Caco-2 (cell line): ENCODE measurements around the gene MYLK3. TPM values are rescaled to one million over a fixed set of nuclear protein-coding genes. Genes with fewer than 3 reads are reported as not detected.

Source experiments
- BruUV-seq: library from RNA; stranded (reverse); fragments of 400-500 nt; replicated peaks from 2 replicates; lab custom pipeline; 2021; lab: Mats Ljungman, UMichigan
- CTCF ChIA-PET: fragments of 300-600 bp; sonication (Branson Sonifier 250); formaldehyde crosslinking; loops from one replicate; lab custom pipeline; 2022; ENCODE audit warnings: antibody characterized with exemption; lab: Charles Lee
- POLR2A ChIA-PET: fragments of 300-600 bp; sonication (Branson Sonifier 250); formaldehyde crosslinking; loops from one replicate; lab custom pipeline; 2022; ENCODE audit warnings: antibody characterized with exemption; lab: Charles Lee
- DNase-seq, 2 experiments: peaks; one replicate each; pipeline versions ENCODE4 v3.0.0 to v3.0.0-alpha.2; 2020 to 2022
- H3K27me3 ChIP-seq: replicated peaks from 2 replicates; pipeline ENCODE4 v1.6.0; 2011; ENCODE audit warnings: low read length; ENCODE audit not compliant: control insufficient read depth, insufficient read depth
- H3K36me3 ChIP-seq: 2 replicates; pipeline ENCODE4 v1.5.1; 2011; ENCODE audit warnings: low read length; ENCODE audit not compliant: control insufficient read depth, insufficient read depth
- H3K4me1 ChIP-seq: fragments of 250-450 bp; sonication (Bioruptor Pico); 2 replicates; pipeline ENCODE4 v1.5.1; 2020; ENCODE audit warnings: mild to moderate bottlenecking
- H3K4me3 ChIP-seq: 2 replicates; pipeline ENCODE4 v1.5.1; 2011; ENCODE audit warnings: low read depth, mild to moderate bottlenecking, control low read depth, low read length
- H3K9me3 ChIP-seq: fragments of 250-450 bp; sonication (Bioruptor Pico); 2 replicates; pipeline ENCODE4 v1.5.1; 2020; ENCODE audit warnings: mild to moderate bottlenecking, moderate library complexity
- H3K27ac Mint-ChIP-seq: one replicate; pipeline ENCODE4 v1.8.0; 2022; ENCODE audit warnings: mixed read lengths; ENCODE audit not compliant: unreplicated experiment
- H3K27me3 Mint-ChIP-seq: one replicate; pipeline ENCODE4 v1.8.0; 2022; ENCODE audit warnings: mixed read lengths; ENCODE audit not compliant: insufficient read depth, unreplicated experiment
- H3K36me3 Mint-ChIP-seq: one replicate; pipeline ENCODE4 v1.8.0; 2022; ENCODE audit warnings: mild to moderate bottlenecking, mixed read lengths; ENCODE audit not compliant: insufficient read depth, unreplicated experiment
- H3K4me1 Mint-ChIP-seq: one replicate; pipeline ENCODE4 v1.8.0; 2022; ENCODE audit warnings: low read depth, mixed read lengths; ENCODE audit not compliant: unreplicated experiment
- H3K4me3 Mint-ChIP-seq: one replicate; pipeline ENCODE4 v1.8.0; 2022; ENCODE audit warnings: mild to moderate bottlenecking, moderate library complexity, mixed read lengths; ENCODE audit not compliant: unreplicated experiment
- H3K9me3 Mint-ChIP-seq: one replicate; pipeline ENCODE4 v1.8.0; 2022; ENCODE audit warnings: mixed read lengths; ENCODE audit not compliant: unreplicated experiment
- intact Hi-C: fragments of 100-400 bp; cut with micrococcal nuclease; formaldehyde crosslinking; loops from one replicate; pipeline ENCODE4 v1.10.0; 2022; ENCODE audit not compliant: unreplicated experiment
- total RNA-seq: library from RNA; stranded (reverse); gene quantifications from 2 replicates; pipeline ENCODE4 v1.2.3, GENCODE V29; 2022
- TF ChIP-seq, protein P1 (sequence below), 2 experiments: fragments of 200-600 bp in 1 of 2; IDR thresholded peaks; 1 replicate in 1 of 2; 2 replicates in 1 of 2; pipeline versions ENCODE4 v1.5.1 to v1.8.0; 2011 to 2022; ENCODE audit warnings: antibody characterized with exemption in 1 of 2, control low read depth in 1 of 2, inconsistent platforms in 1 of 2, low read depth in 1 of 2, low read length in 1 of 2, mild to moderate bottlenecking in 1 of 2, moderate library complexity in 1 of 2; ENCODE audit not compliant: insufficient read depth in 1 of 2, severe bottlenecking in 1 of 2, unreplicated experiment in 1 of 2

MYLK3 gene
- total RNA-seq, 1 experiment from 2014 or later, result 1.2 TPM

DNA sequence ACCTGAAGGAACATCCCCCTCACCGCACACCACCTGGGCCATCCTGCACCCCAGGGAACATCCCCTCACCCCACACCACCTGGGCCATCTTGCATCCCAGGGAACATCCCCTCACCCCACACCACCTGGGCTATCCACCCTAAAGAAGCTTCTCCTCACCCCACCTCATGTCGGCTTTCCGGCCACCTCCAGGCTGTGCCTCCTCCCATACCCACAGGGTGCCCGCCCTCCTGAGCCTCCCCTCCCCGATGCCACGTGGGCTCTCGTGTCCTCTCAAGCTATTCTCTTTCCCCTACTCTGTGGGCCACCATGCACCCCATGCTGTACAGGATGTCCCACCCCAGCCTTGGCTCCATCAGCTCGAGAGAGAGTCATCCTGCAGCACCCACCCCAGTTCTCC lies 18.0 kb downstream of the MYLK3 start:
- H3K36me3 Mint-ChIP-seq, result no peaks in the 10 kb centered on the region
- ChIA-PET CTCF (no interaction called here), POLR2A (no interaction called here)
- no TSS peak for BruUV-seq
- H3K4me3 Mint-ChIP-seq, result no peak overlapping the region
- TF ChIP-seq, protein P1, sequence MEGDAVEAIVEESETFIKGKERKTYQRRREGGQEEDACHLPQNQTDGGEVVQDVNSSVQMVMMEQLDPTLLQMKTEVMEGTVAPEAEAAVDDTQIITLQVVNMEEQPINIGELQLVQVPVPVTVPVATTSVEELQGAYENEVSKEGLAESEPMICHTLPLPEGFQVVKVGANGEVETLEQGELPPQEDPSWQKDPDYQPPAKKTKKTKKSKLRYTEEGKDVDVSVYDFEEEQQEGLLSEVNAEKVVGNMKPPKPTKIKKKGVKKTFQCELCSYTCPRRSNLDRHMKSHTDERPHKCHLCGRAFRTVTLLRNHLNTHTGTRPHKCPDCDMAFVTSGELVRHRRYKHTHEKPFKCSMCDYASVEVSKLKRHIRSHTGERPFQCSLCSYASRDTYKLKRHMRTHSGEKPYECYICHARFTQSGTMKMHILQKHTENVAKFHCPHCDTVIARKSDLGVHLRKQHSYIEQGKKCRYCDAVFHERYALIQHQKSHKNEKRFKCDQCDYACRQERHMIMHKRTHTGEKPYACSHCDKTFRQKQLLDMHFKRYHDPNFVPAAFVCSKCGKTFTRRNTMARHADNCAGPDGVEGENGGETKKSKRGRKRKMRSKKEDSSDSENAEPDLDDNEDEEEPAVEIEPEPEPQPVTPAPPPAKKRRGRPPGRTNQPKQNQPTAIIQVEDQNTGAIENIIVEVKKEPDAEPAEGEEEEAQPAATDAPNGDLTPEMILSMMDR (IDR thresholded peaks at IDR 0.05; ENCODE audit: insufficient read depth in 1 of 2, low read depth in 1 of 2, low read length in 1 of 2, severe bottlenecking in 1 of 2, unreplicated experiment in 1 of 2), result no peak
- no peaks in the 10 kb centered on the region for H3K4me1 ChIP-seq
- no peak for DNase-seq
- H3K27me3 ChIP-seq, result no peaks in the 10 kb centered on the region
- no peak overlapping the region for H3K27ac Mint-ChIP-seq
- no peaks in the 10 kb centered on the region for H3K4me1 Mint-ChIP-seq
- H3K27me3 Mint-ChIP-seq, result no peaks in the 10 kb centered on the region
- no peak overlapping the region for H3K4me3 ChIP-seq
- H3K36me3 ChIP-seq, result no peaks in the 10 kb centered on the region
- intact Hi-C loops, result no loop called here
- H3K9me3 ChIP-seq, result no peaks in the 10 kb centered on the region
- H3K9me3 Mint-ChIP-seq, result peaks cover 15% of the 10 kb centered on the region

DNA sequence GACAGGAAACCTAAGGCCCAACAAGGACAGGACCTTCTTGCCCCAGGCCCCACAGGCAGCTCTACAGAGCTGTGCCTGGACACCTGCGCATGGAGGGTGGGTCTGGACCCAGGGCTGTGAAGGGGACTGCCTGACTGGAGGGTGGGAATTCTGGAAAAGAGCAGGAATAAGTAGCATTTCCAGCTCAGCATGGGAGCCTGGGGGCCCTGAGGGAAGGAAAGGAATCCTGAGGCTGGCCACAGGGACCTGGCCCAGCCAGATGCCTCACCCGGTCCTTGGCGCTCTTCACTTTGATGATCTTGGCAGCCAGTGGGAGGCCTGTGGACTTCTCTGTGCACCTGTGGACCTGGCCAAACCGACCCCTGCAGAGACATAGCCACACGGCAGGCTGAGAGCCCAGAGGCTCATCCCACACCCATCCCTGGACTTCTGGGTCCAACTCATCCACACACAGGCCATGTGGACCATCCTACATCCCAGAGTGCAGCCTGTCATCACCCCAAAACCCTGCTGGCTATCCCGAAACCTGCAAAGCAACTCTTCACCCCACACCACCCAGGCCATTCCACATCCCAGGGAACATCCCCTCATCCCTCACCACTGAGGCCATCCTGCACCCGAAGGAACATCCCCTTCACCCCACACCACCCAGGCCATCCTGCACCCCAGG lies 18.7 kb downstream of the MYLK3 start:
- Histone ChIP-seq H3K36me3 (no peaks in the 10 kb centered on the region), H3K27me3 (no peaks in the 10 kb centered on the region), H3K4me1 (no peaks in the 10 kb centered on the region), H3K4me3 (no peak overlapping the region), H3K9me3 (no peaks in the 10 kb centered on the region; the same call in 1 of the 2 replicates)
- intact Hi-C loops, result no loop called here
- no TSS peak for BruUV-seq
- POLR2A ChIA-PET, result no interaction called here
- TF ChIP-seq, protein P1 (IDR thresholded peaks at IDR 0.05; ENCODE audit: insufficient read depth in 1 of 2, low read depth in 1 of 2, low read length in 1 of 2, severe bottlenecking in 1 of 2, unreplicated experiment in 1 of 2), result no peak
- Mint-ChIP-seq H3K36me3 (no peaks in the 10 kb centered on the region), H3K4me1 (no peaks in the 10 kb centered on the region), H3K27ac (no peak overlapping the region), H3K4me3 (no peak overlapping the region), H3K27me3 (no peaks in the 10 kb centered on the region), H3K9me3 (peaks cover 15% of the 10 kb centered on the region)
- CTCF ChIA-PET, result no interaction called here
- DNase-seq, result no peak

DNA sequence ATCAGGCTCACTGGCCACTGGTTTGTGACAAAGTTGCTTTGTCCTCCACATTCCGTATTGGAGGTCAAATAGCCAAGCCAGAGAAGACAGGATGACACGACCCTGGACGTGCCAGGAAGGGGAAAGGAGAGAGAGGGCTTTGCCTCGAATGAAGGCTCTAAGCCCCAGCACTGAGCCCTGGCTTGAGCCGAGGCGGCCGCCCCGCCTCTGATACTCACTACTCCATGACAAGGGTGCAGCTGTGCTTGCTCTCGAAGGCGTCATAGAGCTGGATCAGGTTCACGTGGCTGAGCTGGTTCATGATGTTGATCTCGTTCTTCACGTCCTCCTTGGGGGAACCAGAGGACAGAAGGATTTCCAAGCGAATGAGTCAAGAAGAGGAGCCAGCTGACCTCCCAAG lies 19.3 kb downstream of the MYLK3 start:
- Mint-ChIP-seq H3K36me3 (no peaks in the 10 kb centered on the region), H3K9me3 (peaks cover 15% of the 10 kb centered on the region), H3K4me1 (no peaks in the 10 kb centered on the region), H3K27me3 (no peaks in the 10 kb centered on the region), H3K4me3 (no peak overlapping the region), H3K27ac (no peak overlapping the region)
- no peaks in the 10 kb centered on the region for H3K27me3 ChIP-seq
- no peaks in the 10 kb centered on the region for H3K4me1 ChIP-seq
- TF ChIP-seq, protein P1 (IDR thresholded peaks at IDR 0.05; ENCODE audit: insufficient read depth in 1 of 2, low read depth in 1 of 2, low read length in 1 of 2, severe bottlenecking in 1 of 2, unreplicated experiment in 1 of 2), result no peak
- intact Hi-C loops, result no loop called here
- no peak for DNase-seq
- BruUV-seq, result no TSS peak
- POLR2A ChIA-PET, result no interaction called here
- no peak overlapping the region for H3K4me3 ChIP-seq
- CTCF ChIA-PET, result no interaction called here
- no peaks in the 10 kb centered on the region for H3K36me3 ChIP-seq
- no peaks in the 10 kb centered on the region; the same call in 1 of the 2 replicates for H3K9me3 ChIP-seq
